Fibroblast of skin of left biceps (primary cell): Measurements from ENCODE around the gene NGEF.

Experiments
- DNase-seq, 2 experiments: peaks; one replicate each; pipeline ENCODE4 v3.0.0-alpha.2; 2013; ENCODE audit warnings: low read depth in 2 of 2

Gene NGEF

DNA sequence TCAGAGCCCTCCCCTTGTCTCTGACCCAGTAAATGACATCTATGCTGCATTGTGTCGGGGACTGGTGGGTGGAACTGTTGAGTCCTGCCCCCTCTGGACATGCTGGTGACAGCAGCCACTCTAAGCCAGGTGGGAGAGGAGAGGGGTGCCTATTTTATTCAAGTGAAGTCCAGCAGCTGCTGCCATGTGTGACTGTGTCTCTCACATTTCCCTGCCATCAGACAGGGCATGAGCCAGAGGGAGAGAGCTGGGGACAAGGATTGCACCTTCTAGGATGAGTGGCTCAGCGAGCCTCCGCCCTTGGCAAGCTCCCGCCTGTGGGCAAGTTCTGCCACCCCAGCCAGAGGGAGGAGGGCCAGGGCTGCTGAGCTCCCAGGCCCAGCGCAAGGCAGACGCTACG, 13.7 kb downstream of the NGEF start:
- no peak for DNase-seq

DNA sequence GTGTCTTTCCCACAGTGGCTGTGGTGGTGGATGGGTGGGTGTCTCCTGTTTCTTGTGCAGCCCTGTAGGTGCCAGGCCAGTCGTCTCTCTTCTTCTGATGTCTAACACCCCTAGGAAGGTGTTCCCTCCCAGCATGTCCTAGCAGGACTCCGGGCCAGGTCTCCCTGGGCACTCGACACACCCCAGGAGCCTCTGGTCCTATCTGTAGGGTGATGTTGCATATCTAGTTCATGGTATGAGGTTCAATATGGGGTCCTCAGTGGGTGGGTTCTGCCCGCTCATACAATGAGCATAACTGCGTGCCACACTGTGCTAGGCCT, 14.4 kb downstream of the NGEF start:
- DNase-seq: no peak

DNA sequence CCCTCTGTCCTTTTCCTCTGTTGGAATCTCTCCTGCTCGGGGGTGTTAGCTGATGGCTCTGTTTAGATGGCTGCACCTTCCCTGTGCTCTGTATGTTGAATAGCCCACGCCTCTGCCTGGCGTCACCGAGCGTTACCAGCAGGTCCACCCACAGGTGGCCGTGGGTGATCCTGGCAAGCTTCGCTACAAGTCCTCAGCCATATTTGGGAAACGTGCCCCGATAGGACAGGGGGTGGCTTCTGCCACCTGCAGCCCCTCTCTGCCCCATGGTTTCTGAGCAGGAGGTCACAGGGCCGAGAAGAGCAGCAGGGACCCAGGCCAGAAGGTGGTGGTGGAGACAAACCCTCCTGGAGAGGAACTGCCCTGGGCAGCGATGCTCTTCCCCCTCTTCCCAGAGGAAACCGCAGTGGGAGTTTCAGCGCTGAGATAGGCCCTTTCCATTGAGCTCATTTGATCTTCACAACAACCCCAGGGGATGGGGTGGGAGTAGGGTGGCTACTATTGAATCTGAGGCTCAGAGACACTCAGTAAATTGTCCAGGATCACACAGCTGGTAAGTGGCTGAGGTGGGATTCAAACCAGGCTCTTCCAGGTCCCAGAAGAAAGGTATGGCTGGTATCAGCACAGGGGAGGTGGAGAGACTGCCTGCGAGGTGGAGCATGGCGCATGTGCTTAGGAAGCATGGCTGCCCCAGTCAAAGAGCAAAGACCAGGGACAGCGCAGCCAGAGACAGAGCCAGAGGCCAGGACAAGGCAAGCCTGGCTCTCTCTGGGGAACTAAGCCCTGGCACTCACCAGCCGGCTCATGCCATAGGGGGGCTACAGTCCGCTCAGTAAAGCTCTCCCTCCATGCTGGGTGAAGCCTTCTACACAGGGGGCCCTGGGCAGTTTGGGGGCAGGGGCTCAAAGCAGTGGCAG, 15.0 kb downstream of the NGEF start:
- no peak for DNase-seq

DNA sequence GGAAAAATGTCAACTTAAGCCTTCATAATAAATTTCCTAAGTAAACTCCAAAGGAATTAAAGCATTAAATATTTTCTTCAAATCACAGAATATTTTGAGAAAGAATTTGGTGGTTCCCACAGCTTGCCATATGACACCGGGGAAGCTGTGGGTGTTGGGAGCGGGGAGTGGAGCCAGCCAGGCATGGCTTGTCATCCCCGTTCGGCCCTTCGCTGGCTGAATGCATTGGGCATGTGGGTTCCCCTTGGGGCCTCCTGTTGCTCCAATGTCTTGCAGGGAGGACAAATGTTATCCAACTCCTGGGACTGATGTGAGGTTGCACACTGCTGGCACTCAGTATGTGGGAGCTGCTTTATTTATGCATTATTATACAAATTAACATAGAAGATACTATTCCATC, 18.6 kb downstream of the NGEF start:
- no peak for DNase-seq

DNA sequence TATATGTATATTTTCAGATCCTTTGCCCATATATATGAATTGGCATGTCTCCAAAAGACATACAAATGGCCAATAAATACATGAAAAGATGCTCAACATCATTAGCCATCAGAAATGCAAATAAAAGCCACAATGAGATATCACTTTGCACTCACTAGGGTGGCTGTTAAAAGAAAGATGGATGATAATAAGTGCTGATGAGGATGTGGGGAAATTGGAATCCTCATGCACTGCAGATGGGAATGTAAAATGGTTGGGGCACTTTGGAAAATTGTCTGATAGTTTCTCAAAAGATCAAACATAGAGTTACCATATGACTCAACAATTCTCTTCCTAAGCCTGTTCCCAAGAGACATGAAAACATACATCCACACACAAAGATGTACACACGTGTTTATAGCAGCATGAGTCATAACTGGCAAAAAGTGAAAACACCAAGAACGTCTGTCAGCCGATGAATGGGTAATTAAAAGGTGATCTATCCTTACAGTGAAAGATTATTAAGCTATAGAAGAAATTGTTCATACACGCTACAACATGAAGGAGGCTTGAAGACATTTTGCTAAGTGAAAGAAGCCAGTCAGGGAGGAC, 19.7 kb downstream of the NGEF start:
- no peak for DNase-seq

DNA sequence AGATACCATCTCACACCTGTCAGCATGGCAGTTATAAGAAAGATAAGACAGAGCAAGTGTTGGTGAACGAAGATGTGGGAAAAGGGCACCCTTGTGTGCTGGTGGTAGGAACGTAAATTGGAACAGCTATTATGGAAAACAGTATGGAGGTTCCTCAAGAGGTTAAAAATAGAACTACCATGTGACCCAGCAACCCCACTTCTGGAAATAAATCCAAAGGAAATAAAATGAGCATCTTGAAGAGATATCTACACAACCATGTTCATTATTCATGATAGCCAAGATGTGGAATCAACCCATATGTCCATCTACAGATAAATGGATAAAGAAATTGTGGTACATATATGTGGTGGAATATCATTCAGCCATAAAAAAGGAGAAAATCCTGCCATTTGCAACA, 26.9 kb downstream of the NGEF start:
- DNase-seq: no peak

DNA sequence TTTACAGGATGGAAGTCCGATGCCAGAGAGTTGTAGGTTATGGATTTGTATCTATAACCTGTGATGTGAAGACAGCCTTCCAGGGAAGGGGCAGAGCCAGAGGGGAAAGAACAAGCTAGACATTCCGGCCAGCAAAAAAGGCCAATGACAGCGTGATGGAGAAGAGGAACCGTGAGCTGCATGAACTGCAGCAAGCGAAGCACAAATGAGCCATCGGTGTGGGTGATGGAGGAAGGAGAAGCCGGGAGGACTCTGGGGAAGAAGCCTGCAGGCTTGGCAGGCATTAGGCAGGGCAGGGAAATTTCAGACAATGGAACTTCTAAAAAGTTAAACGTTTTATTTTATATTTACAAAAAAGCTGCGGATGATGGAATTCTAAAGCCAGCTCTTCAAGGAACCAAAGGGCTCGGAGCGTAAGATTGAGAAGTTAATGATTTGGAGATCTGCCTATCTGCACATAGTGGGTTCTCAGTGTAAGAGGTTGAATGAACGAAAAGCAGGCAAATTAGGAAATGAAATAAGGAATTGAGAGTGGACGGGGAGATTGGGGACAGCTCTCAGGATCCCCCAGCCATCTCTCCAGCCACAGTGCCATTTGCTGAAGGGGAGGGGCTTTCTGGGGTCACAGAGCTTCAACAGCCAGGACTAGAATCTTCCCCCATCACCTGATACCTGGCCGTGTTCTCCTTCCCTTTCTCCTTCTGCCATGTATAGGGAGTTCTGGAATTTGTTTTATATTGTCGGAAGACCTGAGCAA, 28.4 kb downstream of the NGEF start:
- no peak for DNase-seq

DNA sequence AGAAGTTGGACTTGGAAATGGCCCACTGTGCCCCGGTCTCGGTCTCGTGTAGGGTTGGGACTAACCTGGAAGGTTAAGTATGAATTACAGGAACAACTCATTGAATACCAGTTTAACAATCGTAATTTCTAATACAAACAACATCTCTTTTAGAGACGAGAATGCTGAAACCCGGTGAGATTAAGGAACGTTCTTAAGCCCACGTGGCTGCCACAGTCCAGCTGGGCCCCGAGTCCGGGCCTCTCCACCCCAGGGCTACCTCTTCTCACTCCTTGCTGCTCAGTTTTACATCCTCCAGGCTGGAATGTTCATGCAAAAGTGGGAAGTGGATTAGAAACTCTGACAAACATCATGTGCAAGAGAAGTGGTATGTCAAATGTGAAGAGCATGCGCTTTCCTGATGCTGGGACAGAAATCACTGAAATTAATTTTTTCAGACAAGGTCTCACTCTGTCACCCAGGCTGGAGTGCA, 29.4 kb downstream of the NGEF start:
- DNase-seq: no peak

DNA sequence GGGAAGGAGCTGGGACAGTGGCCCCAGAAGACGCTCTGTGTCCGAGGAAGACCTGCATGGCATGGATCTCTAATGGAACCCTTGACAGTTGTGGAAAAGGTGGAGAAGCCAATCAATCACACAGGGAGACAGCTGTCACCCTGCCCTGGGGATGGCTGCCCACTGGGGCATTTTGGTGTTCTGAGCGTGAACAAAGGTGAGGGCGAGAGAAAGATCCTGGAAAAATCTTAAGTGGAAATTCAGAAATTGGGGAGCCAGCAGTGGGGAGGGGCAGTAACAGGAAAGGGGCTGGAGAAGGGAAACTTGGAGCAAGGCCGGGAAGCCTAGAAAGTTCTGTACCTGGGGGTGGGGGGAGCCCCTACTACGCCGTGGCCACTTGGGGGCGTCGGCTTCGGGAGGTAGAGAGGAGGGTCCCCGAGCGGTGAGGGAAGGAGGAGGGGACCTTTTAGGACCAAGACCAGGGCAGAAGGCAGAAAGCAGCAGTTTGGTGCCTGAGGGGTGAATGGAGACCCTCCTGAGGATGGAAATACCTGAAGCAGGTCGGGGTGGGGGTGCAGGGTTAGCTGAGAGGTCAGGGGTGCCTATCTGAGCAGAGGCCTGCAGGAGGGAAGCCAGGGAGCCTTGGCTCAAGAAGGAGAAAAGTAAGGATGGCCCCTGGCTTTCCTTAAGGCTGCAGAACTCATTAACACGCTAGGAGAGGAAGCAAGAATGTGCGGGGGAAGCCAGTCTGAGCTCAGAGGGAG, 30.0 kb downstream of the NGEF start:
- DNase-seq: no peak

DNA sequence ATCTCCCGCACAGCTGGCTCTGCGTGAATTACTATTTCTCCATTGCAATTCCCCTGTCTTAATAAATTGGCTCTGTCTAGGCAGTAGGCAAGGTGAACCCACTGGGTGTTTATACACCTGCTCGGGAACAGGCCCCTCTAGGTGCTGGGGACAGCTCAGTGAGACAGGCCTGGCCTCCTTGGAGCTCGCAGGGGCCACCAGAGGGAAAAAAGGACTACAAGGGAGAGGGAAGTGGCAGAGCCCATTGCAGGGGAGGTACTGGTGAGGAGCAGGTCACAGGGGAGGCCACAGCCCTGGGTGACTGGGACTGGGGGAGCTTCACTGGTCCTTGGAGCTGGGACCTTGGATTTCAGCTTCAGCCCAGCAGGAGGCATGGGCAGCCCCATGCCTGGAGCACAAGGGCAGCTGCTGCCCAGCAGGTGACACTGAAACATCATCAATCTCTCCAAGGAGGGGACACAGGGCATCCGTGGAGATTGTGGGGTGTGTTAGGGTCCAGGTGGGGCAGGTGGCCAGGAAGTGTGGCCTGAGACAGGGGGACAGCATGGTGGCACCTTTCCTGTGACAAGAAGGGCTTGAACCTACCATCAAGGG, 31.2 kb downstream of the NGEF start:
- DNase-seq: no peak

DNA sequence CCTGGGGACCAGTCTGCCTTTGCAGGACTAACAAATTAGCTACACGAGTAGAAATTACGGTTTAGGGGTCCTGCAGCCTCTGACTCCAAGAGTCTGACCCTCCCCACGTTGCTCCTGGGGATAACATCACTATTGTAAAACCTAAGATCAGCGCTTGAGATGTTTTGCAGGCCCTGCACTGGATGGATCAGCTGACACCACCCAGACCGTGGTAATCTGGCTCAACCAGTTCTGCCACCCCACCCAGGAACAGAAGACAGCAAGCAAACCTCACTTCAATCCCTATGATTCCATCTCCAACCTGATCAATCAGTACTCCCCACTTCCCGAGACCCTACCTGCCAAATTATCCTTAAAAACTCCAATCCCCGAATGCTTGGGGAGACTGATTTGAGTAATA, 31.7 kb downstream of the NGEF start:
- no peak for DNase-seq

DNA sequence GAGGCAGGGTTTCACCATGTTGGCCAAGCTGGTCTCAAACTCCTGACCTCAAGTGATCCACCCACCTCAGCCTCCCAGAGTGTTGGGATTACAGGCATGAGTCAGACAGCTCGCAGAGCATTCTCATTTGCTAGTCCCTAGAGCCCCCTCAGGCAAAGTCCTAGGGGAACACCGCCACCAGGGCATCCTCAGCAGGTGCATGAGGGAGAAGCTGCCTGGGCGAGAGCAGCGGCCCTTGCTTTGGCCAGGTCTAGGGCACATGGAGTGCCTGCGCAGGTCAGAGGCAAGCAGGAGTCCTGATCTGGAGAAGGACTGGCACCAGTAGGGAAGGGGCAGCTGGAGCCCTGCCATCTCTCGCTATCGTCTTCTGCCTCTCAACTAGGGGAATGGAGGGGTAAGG, 32.4 kb downstream of the NGEF start:
- no peak for DNase-seq

DNA sequence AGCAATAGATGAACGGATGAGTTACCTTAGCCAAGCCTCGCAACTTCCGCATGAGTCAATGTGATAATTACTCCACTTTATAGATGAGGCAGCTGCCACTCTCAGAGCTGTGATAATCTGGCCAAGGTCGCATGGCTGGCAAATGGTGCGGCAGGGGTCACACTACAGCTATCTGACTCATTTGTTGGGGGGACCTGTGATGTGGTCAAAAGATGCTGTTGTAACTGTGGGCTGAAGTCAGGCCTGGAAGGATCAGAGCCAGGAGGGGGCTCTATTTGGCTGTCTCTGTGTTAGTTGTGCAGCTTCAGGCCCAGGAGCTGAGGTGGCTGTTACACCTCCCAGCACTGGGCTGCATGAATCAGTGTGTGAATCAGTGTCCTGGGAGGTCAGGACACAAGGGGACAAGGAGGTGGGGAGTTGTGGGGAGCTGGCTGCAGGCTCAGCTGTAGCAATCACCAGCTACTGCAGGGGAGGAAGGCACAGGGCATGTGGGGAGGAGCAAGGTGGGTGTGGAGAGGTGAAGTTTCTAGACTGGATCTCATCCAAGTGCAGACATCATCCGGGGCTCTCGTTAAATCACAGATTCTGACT, 33.1 kb downstream of the NGEF start:
- DNase-seq: no peak

DNA sequence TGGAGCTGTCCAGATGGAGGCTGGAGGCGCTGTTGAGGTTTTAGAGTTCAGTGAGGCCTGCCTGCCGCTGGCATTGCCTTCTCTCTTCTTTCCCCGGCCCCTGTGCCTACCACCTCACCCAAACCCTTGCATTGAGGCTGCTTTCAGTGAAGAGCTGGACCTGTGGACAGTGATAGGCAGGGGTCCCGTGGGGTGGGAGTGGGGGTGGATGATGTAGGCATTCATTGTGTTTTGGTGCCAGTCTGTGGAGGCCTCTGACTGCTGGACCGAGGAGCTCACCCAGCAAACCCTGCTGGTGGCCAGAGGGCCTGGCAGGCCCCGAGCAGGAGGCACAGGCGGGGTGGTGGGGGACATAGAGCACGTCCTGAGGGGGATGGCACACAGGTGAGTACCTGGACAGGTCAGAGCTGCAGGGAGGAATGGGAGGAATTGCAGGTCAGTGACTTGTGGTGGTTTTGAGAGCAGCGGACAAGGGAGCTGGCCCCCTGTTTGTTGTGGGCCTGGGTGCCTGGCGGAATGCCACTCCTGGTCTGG, 35.6 kb downstream of the NGEF start:
- DNase-seq: no peak

DNA sequence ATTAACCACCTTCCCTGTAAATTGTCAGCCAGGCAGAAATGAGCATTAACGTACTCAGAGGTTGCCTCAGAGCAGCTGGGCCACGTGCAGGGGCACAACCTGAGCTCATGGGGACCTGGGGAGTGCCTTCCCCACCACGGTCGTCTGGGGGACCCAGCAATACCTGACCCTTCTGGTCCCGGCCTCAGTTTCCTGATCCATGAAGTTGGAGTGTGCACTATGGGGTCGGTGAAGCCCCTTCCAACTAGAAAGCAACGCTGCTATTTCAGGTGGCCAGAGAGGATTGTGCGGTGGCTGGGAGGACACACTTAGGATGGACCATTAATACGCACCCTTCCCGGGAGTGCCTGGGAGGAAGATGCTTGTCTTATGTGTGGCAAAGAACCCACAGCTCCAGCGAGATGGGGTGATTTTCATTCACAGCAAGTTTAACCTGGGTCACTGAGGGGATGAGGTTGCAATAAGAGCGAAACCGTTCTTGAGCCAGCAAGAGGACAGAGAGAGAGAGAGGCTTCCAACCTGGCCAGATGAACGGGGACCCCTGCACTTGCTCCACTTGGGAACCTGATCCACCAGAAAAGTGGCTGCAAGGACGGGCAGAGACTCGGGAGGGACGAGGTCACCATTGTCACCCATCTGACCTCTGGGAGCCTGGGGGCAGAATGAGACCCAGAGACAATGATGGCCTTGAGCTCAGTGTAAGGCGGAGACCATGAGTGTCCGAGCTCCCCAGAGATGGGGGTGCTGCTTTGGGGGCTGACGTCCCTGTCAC, 36.2 kb downstream of the NGEF start:
- DNase-seq: no peak

DNA sequence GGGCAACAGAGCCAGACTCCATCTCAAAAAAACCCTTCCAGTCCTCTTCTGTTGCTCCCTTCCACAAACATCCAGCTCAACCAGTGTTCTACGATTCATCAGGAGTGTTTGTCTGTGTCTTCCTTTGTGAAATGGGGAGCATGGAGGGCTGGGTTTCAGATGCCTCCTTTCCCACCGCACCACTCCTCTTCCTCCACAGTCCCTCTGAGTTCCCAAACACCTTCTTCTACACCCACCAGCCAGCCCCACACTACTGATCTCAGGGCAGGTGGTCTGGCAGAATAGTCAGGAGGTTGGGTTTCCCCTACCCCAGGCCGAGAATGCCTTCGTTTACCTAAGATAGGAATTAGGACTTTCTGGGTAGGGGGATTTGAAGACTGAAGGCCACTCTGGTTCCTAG, 36.9 kb downstream of the NGEF start:
- no peak for DNase-seq

DNA sequence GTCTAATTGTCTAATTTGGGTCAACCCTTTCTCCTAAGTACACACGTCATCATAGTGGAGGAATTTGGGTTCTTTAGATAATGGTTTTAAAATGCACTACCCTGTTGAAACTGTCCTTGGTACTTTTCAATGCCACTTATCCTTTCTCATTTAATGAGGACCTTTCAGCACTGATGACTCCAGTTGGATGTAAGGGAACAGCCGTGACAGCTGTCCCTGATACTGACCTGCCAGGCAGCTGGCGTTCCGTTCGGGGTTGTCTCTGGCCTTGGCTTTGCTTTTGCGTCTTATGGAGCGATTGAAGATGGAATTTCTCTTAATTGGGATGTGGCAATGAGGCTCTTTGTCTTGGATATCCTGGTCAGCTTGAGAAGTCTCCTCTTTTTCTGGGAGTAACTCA, 38.7 kb downstream of the NGEF start:
- no peak for DNase-seq

DNA sequence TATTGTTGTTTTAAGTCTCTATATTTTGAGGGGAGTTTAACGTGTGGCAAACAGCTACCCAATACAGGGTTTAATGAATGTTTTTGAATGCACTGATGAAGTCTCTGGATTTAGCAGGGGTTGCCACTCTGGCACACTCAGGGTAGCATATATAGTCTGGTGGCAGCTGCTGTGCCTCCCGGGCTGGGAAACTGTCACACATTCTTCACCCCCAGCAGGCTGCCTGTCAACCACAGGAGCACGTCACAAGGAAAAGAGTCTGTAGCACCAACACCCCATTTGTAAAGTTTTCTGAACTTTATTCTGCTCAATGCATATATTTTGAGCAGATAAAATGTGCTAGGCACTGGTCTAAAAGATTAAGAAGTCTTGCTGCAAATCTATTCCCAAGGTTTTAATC, 39.3 kb downstream of the NGEF start:
- no peak for DNase-seq

DNA sequence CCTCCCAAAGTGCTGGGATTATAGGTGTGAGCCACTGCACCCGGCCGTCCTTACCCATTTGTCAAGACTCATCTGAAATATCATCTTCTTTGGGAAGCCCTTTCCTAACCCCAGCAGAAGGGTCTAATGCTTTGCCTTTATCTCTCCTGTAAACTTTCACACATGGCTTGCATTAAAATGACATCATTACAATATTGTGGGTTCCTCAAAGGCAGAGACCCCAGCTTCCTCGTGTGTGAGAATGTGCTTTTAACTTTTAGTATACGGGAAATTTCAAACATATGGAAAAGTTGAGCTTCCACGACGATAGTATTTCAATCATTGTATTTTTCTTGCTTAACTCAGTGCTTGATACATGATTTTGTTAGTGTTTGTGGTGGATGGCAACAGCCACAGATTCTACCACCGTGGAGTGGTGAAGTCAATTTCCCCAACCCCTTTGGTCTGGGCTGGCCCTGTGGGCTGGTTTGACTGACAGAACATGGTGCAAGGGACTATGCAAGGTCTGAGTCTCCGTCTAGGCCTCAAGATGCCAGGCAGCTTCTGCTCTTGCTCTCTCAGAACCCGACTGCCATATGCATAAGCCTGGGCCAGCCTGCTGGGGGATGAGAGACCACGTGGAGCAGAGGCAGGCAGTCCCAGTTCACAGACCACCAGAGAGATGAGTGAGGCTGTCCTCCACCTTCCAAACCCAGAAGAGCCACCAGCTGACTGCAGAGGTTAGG, 39.9 kb downstream of the NGEF start:
- no peak for DNase-seq

DNA sequence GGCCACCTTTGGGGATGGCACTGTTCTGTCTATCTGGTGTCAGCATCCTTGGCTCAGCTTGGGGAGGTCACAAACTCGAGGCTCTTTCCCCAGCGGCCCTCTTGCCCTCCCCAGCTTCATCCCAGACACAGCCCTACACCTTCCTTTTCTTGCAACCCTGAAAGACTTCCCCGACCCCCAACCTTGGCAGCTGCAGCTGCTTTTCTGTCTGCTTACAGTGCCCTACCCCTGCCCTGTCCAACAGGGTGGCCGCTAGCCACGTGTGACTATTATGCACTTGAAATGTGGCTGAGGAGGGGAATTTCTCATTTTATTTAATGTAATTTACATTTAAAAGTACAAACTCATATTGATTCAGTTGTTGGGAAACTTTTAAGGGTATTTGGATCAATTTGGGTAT, 41.3 kb downstream of the NGEF start:
- DNase-seq: no peak
